Iris pigment epithelial cell (primary cell): ENCODE measurements around the gene SP6.

ENCODE experiments used
- DNase-seq: peaks from one replicate; pipeline ENCODE4 v3.0.0-alpha.2; 2011; ENCODE audit warnings: low read depth

The SP6 gene

GRCh38 chr17:47850692-47851573 is at the start of gene SP6:
Gene SP6, minus strand, starts transcription at chr17:47851163. Its CDS starts 2,734 bp downstream, at chr17:47848429.
- peak; percentile 48 for DNase-seq

- no peak for DNase-seq
These were observed 48.7 kb upstream of the SP6 start for GRCh38 chr17:47899643-47900042.

GRCh38 chr17:47898241-47898640 is 47.3 kb upstream of the SP6 start:
- no peak for DNase-seq

- no peak for DNase-seq
These were observed 46.6 kb upstream of the SP6 start for GRCh38 chr17:47897561-47897960.

- DNase-seq: peak; percentile 23
These were observed 45.9 kb upstream of the SP6 start for GRCh38 chr17:47896672-47897490.

- peak; percentile 100 for DNase-seq
These were observed 45.1 kb upstream of the SP6 start, which contains the start of gene SP2 for GRCh38 chr17:47895856-47896671. Gene SP2, plus strand, starts transcription at chr17:47896236. Its CDS starts 51 bp downstream, at chr17:47896287.

GRCh38 chr17:47895347-47895855 is 44.4 kb upstream of the SP6 start:
- DNase-seq: peak; percentile 28

GRCh38 chr17:47894498-47895346 is 43.8 kb upstream of the SP6 start:
- no peak for DNase-seq

GRCh38 chr17:47891545-47892088 is 40.7 kb upstream of the SP6 start:
- no peak for DNase-seq

GRCh38 chr17:47889734-47890529 is 39.0 kb upstream of the SP6 start:
- DNase-seq: peak; percentile 71

GRCh38 chr17:47888293-47888692 is 37.3 kb upstream of the SP6 start:
- DNase-seq: no peak

GRCh38 chr17:47884905-47885730 is 34.2 kb upstream of the SP6 start:
- no peak for DNase-seq

- DNase-seq: no peak
These were observed 33.4 kb upstream of the SP6 start for GRCh38 chr17:47884427-47884740.

- no peak for DNase-seq
These were observed 32.8 kb upstream of the SP6 start for GRCh38 chr17:47883589-47884426.

GRCh38 chr17:47882695-47883588 is 32.0 kb upstream of the SP6 start:
- DNase-seq: no peak

- DNase-seq: peak; percentile 13
These were observed 31.3 kb upstream of the SP6 start for GRCh38 chr17:47882247-47882646.
